Liver (tissue), 9 donors: ENCODE data around the gene PDX1. TPM values are rescaled to one million over a fixed set of nuclear protein-coding genes. Genes with fewer than 3 reads are reported as not detected.

Experiments used
- DNase-seq: peaks from one replicate; pipeline ENCODE4 v3.0.0-alpha.2; 2017; ENCODE audit warnings: low spot score
- H3K27ac ChIP-seq, 2 donors: one replicate each; pipeline ENCODE4 v1.7.0; 2013; ENCODE audit warnings: inconsistent platforms in 2 of 2, low read length in 2 of 2, control low read depth in 1 of 2, low read depth in 1 of 2, mild to moderate bottlenecking in 1 of 2
- H3K27me3 ChIP-seq, 4 donors: one replicate each; pipeline versions ENCODE4 v1.6.1 to v1.7.0; 2013; ENCODE audit warnings: low read length in 3 of 4, inconsistent platforms in 1 of 4, mild to moderate bottlenecking in 1 of 4, moderate library complexity in 1 of 4; ENCODE audit not compliant: control insufficient read depth in 4 of 4, insufficient read depth in 4 of 4
- H3K36me3 ChIP-seq, 4 donors: one replicate each; pipeline versions ENCODE4 v1.6.1 to v1.7.0; 2013; ENCODE audit warnings: low read length in 3 of 4, mild to moderate bottlenecking in 3 of 4, low read depth in 1 of 4, moderate library complexity in 1 of 4; ENCODE audit not compliant: control insufficient read depth in 4 of 4, insufficient read depth in 3 of 4
- H3K4me1 ChIP-seq, 4 donors: one replicate each; pipeline versions ENCODE4 v1.6.1 to v1.7.0; 2013; ENCODE audit warnings: low read length in 3 of 4, mild to moderate bottlenecking in 3 of 4, moderate library complexity in 1 of 4; ENCODE audit not compliant: control insufficient read depth in 4 of 4, insufficient read depth in 4 of 4
- H3K4me3 ChIP-seq, 3 donors: one replicate each; pipeline versions ENCODE4 v1.6.1 to v1.7.0; 2013; ENCODE audit warnings: low read length in 3 of 3, control low read depth in 1 of 3, low read depth in 1 of 3, mild to moderate bottlenecking in 1 of 3
- H3K9ac ChIP-seq, 2 donors: one replicate each; pipeline ENCODE4 v1.7.0; 2013; ENCODE audit warnings: low read length in 2 of 2, mild to moderate bottlenecking in 2 of 2, moderate library complexity in 2 of 2, control low read depth in 1 of 2, low read depth in 1 of 2
- H3K9me3 ChIP-seq, 4 donors: one replicate each; pipeline versions ENCODE4 v1.6.1 to v1.7.0; 2013; ENCODE audit warnings: low read length in 3 of 4; ENCODE audit not compliant: control insufficient read depth in 4 of 4
- ATF3 ChIP-seq: IDR thresholded peaks from 2 replicates; pipeline ENCODE4 v1.6.1; 2016; ENCODE audit warnings: antibody characterized with exemption
- CTCF ChIP-seq: fragments of 150-350 bp; IDR thresholded peaks from 2 replicates; pipeline ENCODE4 v1.5.1; 2017; ENCODE audit warnings: improper control_type of control experiment, low read depth, low read length; ENCODE audit not compliant: missing input control
- EGR1 ChIP-seq, 2 donors: IDR thresholded peaks; 2 replicates each; pipeline ENCODE4 v1.6.1; 2016 to 2018; ENCODE audit warnings: antibody characterized with exemption in 2 of 2, low read depth in 2 of 2
- FOXA1 ChIP-seq: IDR thresholded peaks from 2 replicates; pipeline ENCODE4 v1.6.1; 2016; ENCODE audit warnings: antibody characterized with exemption
- FOXA2 ChIP-seq: IDR thresholded peaks from 2 replicates; pipeline ENCODE4 v1.6.1; 2016; ENCODE audit warnings: antibody characterized with exemption
- GABPA ChIP-seq, 2 donors: IDR thresholded peaks in 1 of 2; conservative IDR thresholded peaks in 1 of 2; 2 replicates each; pipeline ENCODE4 v1.6.1; 2016; ENCODE audit warnings: antibody characterized with exemption in 2 of 2, mild to moderate bottlenecking in 1 of 2, moderate library complexity in 1 of 2
- HNF4A ChIP-seq, 2 donors: conservative IDR thresholded peaks; 2 replicates each; pipeline ENCODE4 v1.6.1; 2016; ENCODE audit warnings: antibody characterized with exemption in 2 of 2, mild to moderate bottlenecking in 2 of 2
- HNF4G ChIP-seq: IDR thresholded peaks from 2 replicates; pipeline ENCODE4 v1.6.1; 2016; ENCODE audit warnings: antibody characterized with exemption
- JUND ChIP-seq, 2 donors: IDR thresholded peaks; 2 replicates each; pipeline ENCODE4 v1.6.1; 2016; ENCODE audit warnings: antibody characterized with exemption in 2 of 2
- MAX ChIP-seq: IDR thresholded peaks from 2 replicates; pipeline ENCODE4 v1.6.1; 2016; ENCODE audit warnings: antibody characterized with exemption
- NR2F2 ChIP-seq: IDR thresholded peaks from 2 replicates; pipeline ENCODE4 v1.6.1; 2016; ENCODE audit warnings: antibody characterized with exemption
- RAD21 ChIP-seq, 2 donors: IDR thresholded peaks; 2 replicates each; pipeline ENCODE4 v1.6.1; 2016; ENCODE audit warnings: antibody characterized with exemption in 2 of 2, mild to moderate bottlenecking in 2 of 2
- REST ChIP-seq: IDR thresholded peaks from 2 replicates; pipeline ENCODE4 v1.6.1; 2016; ENCODE audit warnings: antibody characterized with exemption, mild to moderate bottlenecking
- RXRA ChIP-seq, 2 donors: IDR thresholded peaks; 2 replicates each; pipeline ENCODE4 v1.6.1; 2017 to 2018; ENCODE audit warnings: antibody characterized with exemption in 2 of 2, mild to moderate bottlenecking in 1 of 2
- SP1 ChIP-seq: IDR thresholded peaks from 2 replicates; pipeline ENCODE4 v1.6.1; 2018; ENCODE audit warnings: antibody characterized with exemption, mild to moderate bottlenecking
- TAF1 ChIP-seq: conservative IDR thresholded peaks from 2 replicates; pipeline ENCODE4 v1.6.1; 2016; ENCODE audit warnings: antibody characterized with exemption, mild to moderate bottlenecking
- YY1 ChIP-seq: IDR thresholded peaks from 2 replicates; pipeline ENCODE4 v1.6.1; 2016; ENCODE audit warnings: antibody characterized with exemption, mild to moderate bottlenecking
- ZBTB33 ChIP-seq: IDR thresholded peaks from 2 replicates; pipeline ENCODE4 v1.6.1; 2016; ENCODE audit warnings: antibody characterized with exemption
- WGBS: extraction: QIAGEN DNeasy Blood & Tissue Kit; methylation state at CpG from one replicate; pipeline ENCODE4 v1.1.7; 2013; 5-methylcytosine and 5-hydroxymethylcytosine counted together
- polyA plus RNA-seq, 2 donors: library from polyadenylated mRNA; stranded (reverse) in 1 of 2; unstranded in 1 of 2; fragments of 200-250 nt in 1 of 2; fragments of >200 nt in 1 of 2; fragmentation: Nextera tagmentation in 1 of 2; extraction: Ambion mirVana in 1 of 2; gene quantifications; one replicate each; pipeline versions ENCODE4 v1.2.1 to v1.2.3, GENCODE V29; 2013 to 2015
- total RNA-seq, 2 donors: library from RNA; depleted of rRNA; stranded (reverse); fragments of >200 nt; gene quantifications; one replicate each; pipeline ENCODE4 v1.2.3, GENCODE V29; 2014
- donor health status: healthy.
- donor health status: healthy.
- donor health status: healthy.
- donor health status: healthy.
- donor health status: healthy.

PDX1 gene
- total and polyA plus RNA-seq, 4 donors: 0.08 to 0.16 (median 0.10) TPM; not detected in 1

- 17% methylated on average over 14 of the region's 14 CpGs for WGBS
- Histone ChIP-seq H3K9me3 (no peaks in the 10 kb centered on the region), H3K4me3 (peak overlapping the region in 2 of 3 donors; percentile 33 to 85), H3K36me3 (no peaks in the 10 kb centered on the region), H3K27me3 (peaks cover 0 to 3% (median 1%) of the 10 kb centered on the region in 4 donors), H3K27ac (peak overlapping the region; percentile 92 to 96), H3K9ac (peak overlapping the region; percentile 30 to 72), H3K4me1 (peaks cover 4 to 20% (median 11%) of the 10 kb centered on the region in 4 donors)
- no peak for TF ChIP-seq ZBTB33
- TF ChIP-seq GABPA (IDR thresholded peaks at IDR 0.05 in 1 of 2, conservative IDR thresholded peaks at IDR 0.05 in 1 of 2): no peak
- TF ChIP-seq CTCF: no peak
- TF ChIP-seq HNF4A (conservative IDR thresholded peaks at IDR 0.05): no peak
- TF ChIP-seq YY1: no peak
- TF ChIP-seq REST: no peak
- no peak for TF ChIP-seq RXRA (IDR thresholded peaks at IDR 0.05)
- no peak for TF ChIP-seq HNF4G
- no peak for TF ChIP-seq JUND (IDR thresholded peaks at IDR 0.05)
- TF ChIP-seq TAF1: no peak
- no peak for TF ChIP-seq SP1
- TF ChIP-seq FOXA2: no peak
- no peak for TF ChIP-seq RAD21 (IDR thresholded peaks at IDR 0.05)
- no peak for TF ChIP-seq MAX
- TF ChIP-seq FOXA1: no peak
- no peak for TF ChIP-seq EGR1 (IDR thresholded peaks at IDR 0.05; ENCODE audit: low read depth in 2 of 2)
- TF ChIP-seq ATF3: no peak
- no peak for TF ChIP-seq NR2F2
- no peak for DNase-seq
Measured at GRCh38 chr13:27959976-27960361, 40.2 kb downstream of the PDX1 start.
